Activated CD8-positive, alpha-beta memory T cell treated with anti-CD3 and anti-CD28 coated beads, Interleukin-2, amount 50 U/mL, for 48 hours (primary cell): ENCODE results near the gene PHAF1.

Experiments used
- DNase-seq: peaks from one replicate; pipeline ENCODE4 v3.0.0-alpha.2; 2020

Gene PHAF1

GRCh38 chr16:67164599-67165061 lies 54.9 kb downstream of the PHAF1 start, which contains the start of gene HSF4:
HSF4 (plus strand) TSS chr16:67164745; CDS start chr16:67164812, 67 bp downstream.
- no peak for DNase-seq

- DNase-seq = peak; percentile 66
These were observed 55.7 kb downstream of the PHAF1 start for GRCh38 chr16:67165121-67166078.

DNA sequence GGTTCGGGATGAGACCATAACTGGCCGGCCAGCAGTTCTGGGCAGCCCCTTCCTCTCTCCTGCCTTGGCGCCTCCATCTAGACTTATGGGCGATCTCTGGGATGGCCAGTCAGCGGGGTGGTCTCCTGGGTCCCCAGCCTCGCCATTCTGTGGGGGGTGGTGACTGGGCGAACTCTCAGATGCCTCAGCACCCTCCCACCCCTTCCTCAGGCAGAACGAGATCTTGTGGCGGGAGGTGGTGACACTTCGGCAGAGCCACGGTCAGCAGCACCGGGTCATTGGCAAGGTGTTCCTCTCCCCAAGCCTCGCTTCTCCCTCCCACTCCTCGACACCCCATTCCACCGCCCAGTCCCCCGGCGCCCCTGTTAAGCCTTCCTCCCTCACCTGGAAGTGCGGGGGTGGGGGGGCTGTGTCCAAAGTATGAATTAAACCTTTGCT lies 56.4 kb downstream of the PHAF1 start:
- DNase-seq = no peak

DNA sequence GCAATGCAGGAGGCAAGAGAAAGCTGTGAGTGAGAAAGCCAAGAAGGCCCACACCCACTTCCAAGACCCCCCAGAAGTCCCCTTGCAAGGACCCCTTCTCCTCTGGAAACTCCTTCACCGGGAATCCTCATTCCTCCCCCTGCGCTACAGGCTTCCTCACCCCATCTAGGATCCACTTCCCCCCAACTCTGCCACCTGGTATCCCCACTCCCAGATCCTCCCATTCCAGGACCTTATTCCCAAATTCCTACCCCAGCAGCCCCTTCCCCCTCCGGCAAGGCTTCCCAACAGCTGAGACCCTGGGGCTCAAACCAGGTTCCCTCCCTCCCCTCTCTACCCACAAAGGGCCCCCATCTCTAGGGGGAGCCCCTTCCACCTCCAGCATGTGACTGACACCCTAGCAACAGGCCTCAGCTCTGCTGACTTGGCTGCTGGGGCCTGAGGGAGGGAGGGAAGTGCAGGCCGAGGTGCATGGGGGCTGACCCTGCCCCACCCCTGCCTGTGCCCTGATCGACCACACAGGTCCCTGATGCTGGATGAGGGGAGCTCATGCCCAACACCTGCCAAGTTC lies 56.9 kb downstream of the PHAF1 start:
- DNase-seq = no peak

DNA sequence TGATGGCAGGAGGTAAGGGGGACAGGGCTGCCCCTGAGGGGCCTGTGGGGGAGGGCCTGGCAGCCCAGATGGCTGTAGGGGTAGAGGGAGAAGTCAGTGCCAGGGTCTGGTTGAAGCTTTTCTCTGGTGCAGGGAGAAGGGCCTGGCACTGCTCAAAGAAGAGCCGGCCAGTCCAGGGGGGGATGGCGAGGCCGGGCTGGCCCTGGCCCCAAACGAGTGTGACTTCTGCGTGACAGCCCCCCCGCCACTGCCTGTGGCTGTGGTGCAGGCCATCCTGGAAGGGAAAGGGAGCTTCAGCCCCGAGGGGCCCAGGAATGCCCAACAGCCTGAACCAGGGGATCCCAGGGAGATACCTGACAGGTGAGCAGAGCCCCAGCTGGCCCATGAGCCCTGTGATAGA lies 57.8 kb downstream of the PHAF1 start:
- DNase-seq = no peak

DNA sequence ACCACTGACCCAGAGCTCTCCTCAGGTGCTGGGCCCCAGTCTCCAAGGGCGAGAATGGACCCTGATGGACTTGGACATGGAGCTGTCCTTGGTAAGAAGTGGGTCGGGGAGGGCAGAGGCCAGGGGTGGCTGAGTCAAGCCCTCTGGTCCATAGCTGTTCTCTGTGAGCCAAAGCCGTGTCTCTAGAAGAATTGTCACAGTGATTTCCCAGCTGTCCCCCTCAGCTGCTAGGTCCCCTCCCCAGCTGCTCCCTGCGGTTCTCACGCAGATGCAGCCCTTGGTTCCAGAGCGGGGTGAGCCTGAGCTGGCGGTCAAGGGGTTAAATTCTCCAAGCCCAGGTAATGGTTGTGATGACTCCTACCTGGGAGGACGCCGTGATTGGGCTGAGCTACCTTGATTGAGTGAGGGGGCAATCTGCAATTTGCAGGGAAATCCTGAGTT lies 59.3 kb downstream of the PHAF1 start:
- DNase-seq = no peak

DNA sequence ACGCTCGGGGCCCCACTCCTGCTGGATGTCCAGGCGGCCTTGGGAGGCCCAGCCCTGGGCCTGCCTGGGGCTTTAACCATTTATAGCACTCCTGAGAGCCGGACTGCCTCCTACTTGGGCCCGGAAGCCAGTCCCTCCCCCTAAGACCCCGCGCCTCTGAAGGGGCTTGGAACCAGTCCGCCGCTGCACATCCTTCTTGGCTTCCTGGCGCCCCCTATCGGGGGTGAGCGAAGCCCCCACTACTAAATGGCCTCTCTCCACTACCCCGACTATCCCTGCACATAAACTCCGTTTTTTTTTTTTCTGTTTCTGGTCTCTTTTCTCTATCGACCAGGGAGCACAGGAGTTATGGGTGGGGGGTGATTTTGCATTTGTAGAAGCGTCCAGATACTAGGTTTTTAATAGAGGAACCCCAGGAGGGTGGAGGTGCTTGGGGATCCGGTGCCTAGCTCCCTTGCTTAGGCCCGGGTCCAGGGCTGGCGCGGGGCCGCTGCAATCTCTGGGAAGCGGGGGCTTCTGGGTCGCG lies 60.0 kb downstream of the PHAF1 start:
- peak; percentile 81 for DNase-seq

GRCh38 chr16:67170168-67170948 lies 60.6 kb downstream of the PHAF1 start, which contains the start of gene NOL3:
NOL3 (plus strand) TSS chr16:67170538.
- peak; percentile 84 for DNase-seq

DNA sequence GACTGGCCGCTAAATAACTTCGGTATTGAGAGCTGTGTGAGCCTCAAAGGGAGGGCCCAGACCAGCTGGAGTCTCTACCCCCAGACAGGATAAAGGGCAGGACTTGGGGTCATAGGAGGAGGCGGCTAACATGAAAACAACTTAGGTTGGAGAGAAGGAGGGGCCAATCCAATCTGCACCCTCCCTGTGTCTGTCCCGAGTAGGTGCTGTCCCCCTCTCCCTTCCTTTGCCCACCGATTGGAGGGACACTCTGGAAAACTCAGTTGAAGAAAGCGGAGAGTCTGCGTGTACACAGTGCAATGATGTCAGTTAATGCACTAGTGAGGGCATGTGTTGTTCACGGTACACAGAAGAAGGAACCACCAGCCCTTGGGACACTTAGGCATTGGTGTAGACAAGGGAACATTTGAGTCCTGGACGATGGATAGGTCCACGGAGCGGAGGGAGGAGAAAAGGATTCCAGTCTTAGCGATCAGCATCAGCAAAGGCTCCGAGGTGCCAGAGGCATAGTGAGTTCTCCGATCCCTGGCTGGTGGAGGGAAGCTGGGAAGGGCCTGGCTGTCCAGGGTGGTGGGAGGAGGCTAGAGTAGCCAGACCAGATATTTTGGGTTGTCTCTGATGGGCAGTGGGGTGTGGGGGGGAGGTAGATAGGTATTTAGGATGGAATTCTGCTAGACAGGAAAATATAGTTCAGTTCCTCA lies 61.4 kb downstream of the PHAF1 start:
- no peak for DNase-seq

DNA sequence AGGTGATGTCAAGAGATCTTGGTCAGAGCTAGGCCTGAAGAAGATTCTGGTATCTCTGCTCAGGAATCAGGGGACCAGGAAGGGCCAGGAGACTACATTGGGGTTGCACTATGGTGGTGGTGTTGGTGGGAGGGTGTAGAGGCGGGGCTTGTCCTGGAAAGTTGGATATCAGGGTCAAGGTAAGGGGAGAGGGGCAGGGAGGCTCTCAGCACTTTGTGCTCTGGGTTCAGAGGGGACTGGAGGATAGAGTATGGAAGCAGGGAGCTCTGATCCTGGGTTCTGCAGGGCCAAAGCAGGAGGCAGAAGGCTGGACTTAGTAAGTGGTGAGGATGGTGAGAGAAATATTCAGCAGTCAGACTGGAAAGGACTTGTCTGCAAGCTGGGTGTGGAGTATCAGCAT lies 63.6 kb downstream of the PHAF1 start:
- DNase-seq = no peak

DNA sequence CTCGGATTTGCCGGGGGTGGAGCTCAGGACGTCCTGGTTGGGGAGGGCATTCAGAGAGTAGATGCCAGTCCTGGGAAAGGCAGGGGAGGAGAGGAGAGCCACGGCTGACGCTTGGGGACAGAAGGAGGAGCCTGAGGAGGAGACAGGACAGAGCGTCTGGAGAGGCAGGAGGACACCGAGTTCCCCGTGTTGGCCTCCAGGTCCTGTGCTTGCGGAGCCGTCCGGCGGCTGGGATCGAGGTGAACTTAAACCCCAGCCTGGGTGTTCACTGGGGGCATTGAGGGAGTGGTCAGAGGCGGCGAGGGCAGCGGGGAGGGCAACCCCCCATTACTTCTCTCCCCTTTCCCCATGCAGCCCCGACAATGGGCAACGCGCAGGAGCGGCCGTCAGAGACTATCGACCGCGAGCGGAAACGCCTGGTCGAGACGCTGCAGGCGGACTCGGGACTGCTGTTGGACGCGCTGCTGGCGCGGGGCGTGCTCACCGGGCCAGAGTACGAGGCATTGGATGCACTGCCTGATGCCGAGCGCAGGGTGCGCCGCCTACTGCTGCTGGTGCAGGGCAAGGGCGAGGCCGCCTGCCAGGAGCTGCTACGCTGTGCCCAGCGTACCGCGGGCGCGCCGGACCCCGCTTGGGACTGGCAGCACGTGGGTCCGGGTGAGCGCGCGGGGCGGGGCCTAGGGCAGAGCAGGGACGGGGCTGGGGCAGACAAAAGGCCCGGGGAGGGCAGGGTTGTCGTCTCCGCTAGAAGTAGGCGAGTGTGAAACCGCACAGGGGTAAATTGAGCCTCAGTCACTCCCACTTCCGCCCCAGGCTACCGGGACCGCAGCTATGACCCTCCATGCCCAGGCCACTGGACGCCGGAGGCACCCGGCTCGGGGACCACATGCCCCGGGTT lies 64.3 kb downstream of the PHAF1 start:
- DNase-seq = peak; percentile 83

DNA sequence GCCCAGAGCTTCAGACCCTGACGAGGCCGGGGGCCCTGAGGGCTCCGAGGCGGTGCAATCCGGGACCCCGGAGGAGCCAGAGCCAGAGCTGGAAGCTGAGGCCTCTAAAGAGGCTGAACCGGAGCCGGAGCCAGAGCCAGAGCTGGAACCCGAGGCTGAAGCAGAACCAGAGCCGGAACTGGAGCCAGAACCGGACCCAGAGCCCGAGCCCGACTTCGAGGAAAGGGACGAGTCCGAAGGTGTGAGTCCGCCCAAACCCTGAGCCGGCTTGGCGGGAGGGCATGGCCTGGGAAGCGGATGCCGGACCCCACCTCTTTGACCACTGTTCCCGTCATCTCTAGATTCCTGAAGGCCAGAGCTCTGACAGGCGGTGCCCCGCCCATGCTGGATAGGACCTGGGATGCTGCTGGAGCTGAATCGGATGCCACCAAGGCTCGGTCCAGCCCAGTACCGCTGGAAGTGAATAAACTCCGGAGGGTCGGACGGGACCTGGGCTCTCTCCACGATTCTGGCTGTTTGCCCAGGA lies 65.0 kb downstream of the PHAF1 start:
- DNase-seq = no peak

GRCh38 chr16:67176662-67177061 lies 66.9 kb downstream of the PHAF1 start:
- DNase-seq = no peak

GRCh38 chr16:67177743-67178699 lies 68.3 kb downstream of the PHAF1 start:
- DNase-seq = peak; percentile 75

GRCh38 chr16:67179421-67180080 lies 69.8 kb downstream of the PHAF1 start:
- no peak for DNase-seq

- DNase-seq = no peak
These were observed 70.4 kb downstream of the PHAF1 start for GRCh38 chr16:67180166-67180565.

GRCh38 chr16:67181346-67181745 lies 71.6 kb downstream of the PHAF1 start:
- DNase-seq = no peak

DNA sequence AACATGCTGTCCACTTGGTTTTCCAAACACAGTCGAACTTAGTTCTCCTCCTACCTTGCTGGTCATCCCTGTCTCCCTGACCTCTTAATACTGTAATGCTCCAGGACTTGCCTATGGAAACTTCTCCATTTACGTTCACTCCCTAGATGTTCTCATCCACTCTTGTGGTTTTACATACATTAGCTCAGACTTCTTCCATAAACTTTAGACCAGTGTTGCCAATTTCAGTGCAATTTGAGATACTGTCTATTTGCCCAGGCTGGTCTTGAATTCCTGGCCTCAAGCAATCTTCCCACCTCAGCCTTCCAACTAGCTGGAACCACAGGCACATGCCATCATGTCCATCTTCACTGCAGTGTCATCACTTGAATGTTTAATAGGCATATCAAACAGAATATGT lies 72.5 kb downstream of the PHAF1 start:
- no peak for DNase-seq

GRCh38 chr16:67183284-67183626 lies 73.5 kb downstream of the PHAF1 start:
- DNase-seq = no peak
